ENCODE measurements around the gene ATXN7.

ATXN7 gene

GRCh38 chr3:64046996-64047594 lies 183.4 kb downstream of the ATXN7 start:
- DNase-seq (ENCODE audit: low read depth): no peak
- TF ChIP-seq CTCF (conservative IDR thresholded peaks at IDR 0.05; ENCODE audit: low read length): no peak
- H3K4me3 ChIP-seq (ENCODE audit: low read length): no peak overlapping the region

DNA sequence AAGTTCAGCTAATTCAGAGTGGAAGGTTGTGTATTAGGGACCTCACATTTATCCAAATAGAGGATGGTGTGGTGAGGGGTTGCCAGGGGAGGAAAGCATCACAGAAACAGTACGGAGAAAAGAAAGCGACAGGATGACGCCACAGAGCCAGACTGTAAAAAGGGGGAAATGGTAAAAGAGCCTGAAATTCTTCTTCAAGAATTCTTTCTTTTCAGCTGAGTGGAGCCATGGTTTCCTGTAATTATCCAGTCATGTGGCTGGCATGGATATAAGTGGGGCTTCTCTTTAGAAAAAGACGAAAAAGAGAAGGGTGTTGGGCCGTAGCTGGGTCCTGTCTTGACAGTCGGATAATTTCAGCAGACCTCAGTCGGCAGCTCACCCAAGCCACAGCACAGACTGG lies 184.1 kb downstream of the ATXN7 start:
- TF ChIP-seq CTCF (conservative IDR thresholded peaks at IDR 0.05; ENCODE audit: low read length): no peak
- no peak for DNase-seq (ENCODE audit: low read depth)
- no peak overlapping the region for H3K4me3 ChIP-seq (ENCODE audit: low read length)

- no peak overlapping the region for H3K4me3 ChIP-seq (ENCODE audit: low read length)
- DNase-seq (ENCODE audit: low read depth): peak; percentile 93
- TF ChIP-seq CTCF (conservative IDR thresholded peaks at IDR 0.05; ENCODE audit: low read length): no peak
Observed at GRCh38 chr3:64048631-64049061, 185.0 kb downstream of the ATXN7 start.

- no peak overlapping the region for H3K4me3 ChIP-seq (ENCODE audit: low read length)
- no peak for TF ChIP-seq CTCF (conservative IDR thresholded peaks at IDR 0.05; ENCODE audit: low read length)
- DNase-seq (ENCODE audit: low read depth): peak; percentile 59
Observed at GRCh38 chr3:64049136-64049535, 185.5 kb downstream of the ATXN7 start.

- no peak for DNase-seq (ENCODE audit: low read depth)
- no peak overlapping the region for H3K4me3 ChIP-seq (ENCODE audit: low read length)
- no peak for TF ChIP-seq CTCF (conservative IDR thresholded peaks at IDR 0.05; ENCODE audit: low read length)
Observed at GRCh38 chr3:64049832-64050231, 186.2 kb downstream of the ATXN7 start.

Data from AG10803 (cell line).